Glutamatergic neuron (in vitro differentiated cells): ENCODE measurements around the gene MED14. TPM values are rescaled to one million over a fixed set of nuclear protein-coding genes. Genes with fewer than 3 reads are reported as not detected.

ENCODE experiments used
- DNase-seq: peaks from one replicate; pipeline ENCODE4 v3.0.0; 2022
- H3K27ac Mint-ChIP-seq: one replicate; pipeline ENCODE4 v1.8.0; 2020; ENCODE audit warnings: mild to moderate bottlenecking, mixed read lengths, inconsistent platforms; ENCODE audit not compliant: unreplicated experiment
- H3K27me3 Mint-ChIP-seq: one replicate; pipeline ENCODE4 v1.8.0; 2020; ENCODE audit warnings: mild to moderate bottlenecking, moderate library complexity, mixed read lengths, inconsistent platforms; ENCODE audit not compliant: unreplicated experiment
- H3K36me3 Mint-ChIP-seq: one replicate; pipeline ENCODE4 v1.8.0; 2020; ENCODE audit warnings: mild to moderate bottlenecking, mixed read lengths, inconsistent platforms; ENCODE audit not compliant: unreplicated experiment
- H3K4me1 Mint-ChIP-seq: one replicate; pipeline ENCODE4 v1.8.0; 2020; ENCODE audit warnings: mild to moderate bottlenecking, low read depth, mixed read lengths, inconsistent platforms; ENCODE audit not compliant: unreplicated experiment
- H3K4me3 Mint-ChIP-seq: one replicate; pipeline ENCODE4 v1.8.0; 2020; ENCODE audit warnings: mild to moderate bottlenecking, mixed read lengths, inconsistent platforms; ENCODE audit not compliant: unreplicated experiment
- H3K9me3 Mint-ChIP-seq: one replicate; pipeline ENCODE4 v1.8.0; 2020; ENCODE audit warnings: mild to moderate bottlenecking, moderate library complexity, mixed read lengths, inconsistent platforms; ENCODE audit not compliant: unreplicated experiment
- CTCF ChIP-seq: fragments of 200-600 bp; sonication (generic); IDR thresholded peaks from one replicate; pipeline ENCODE4 v1.5.0; 2021; ENCODE audit not compliant: partially characterized antibody, unreplicated experiment
- total RNA-seq: library from RNA; stranded (reverse); fragmentation: NEBNext Ultra II Directional; extraction: Animal tissue kit (Norgen Biotek cat#: 25700); gene quantifications from one replicate; pipeline ENCODE4 v1.2.1, GENCODE V29; 2021; ENCODE audit not compliant: unreplicated experiment

MED14 gene
- total RNA-seq, 1 donor from 2014 or later = 59.8 TPM

GRCh38 chrX:40709395-40709794 is 25.9 kb downstream of the MED14 start:
- Mint-ChIP-seq H3K27me3 (no peaks in the 10 kb centered on the region), H3K4me3 (no peak overlapping the region), H3K27ac (no peak overlapping the region), H3K4me1 (no peaks in the 10 kb centered on the region), H3K36me3 (no peaks in the 10 kb centered on the region), H3K9me3 (no peaks in the 10 kb centered on the region)
- no peak for TF ChIP-seq CTCF
- no peak for DNase-seq

GRCh38 chrX:40705658-40706312 is 29.6 kb downstream of the MED14 start:
- no peak for DNase-seq
- no peak overlapping the region for H3K27ac Mint-ChIP-seq
- no peaks in the 10 kb centered on the region for H3K36me3 Mint-ChIP-seq
- no peak for TF ChIP-seq CTCF
- H3K9me3 Mint-ChIP-seq = no peaks in the 10 kb centered on the region
- no peaks in the 10 kb centered on the region for H3K27me3 Mint-ChIP-seq
- H3K4me3 Mint-ChIP-seq = no peak overlapping the region
- no peaks in the 10 kb centered on the region for H3K4me1 Mint-ChIP-seq

- no peak for DNase-seq
- Mint-ChIP-seq H3K4me1 (no peaks in the 10 kb centered on the region), H3K9me3 (no peaks in the 10 kb centered on the region), H3K27me3 (no peaks in the 10 kb centered on the region), H3K4me3 (no peak overlapping the region), H3K27ac (no peak overlapping the region), H3K36me3 (no peaks in the 10 kb centered on the region)
- no peak for TF ChIP-seq CTCF
Measured at GRCh38 chrX:40700640-40701342, 34.6 kb downstream of the MED14 start.

GRCh38 chrX:40698851-40699250 is 36.5 kb downstream of the MED14 start:
- Mint-ChIP-seq H3K9me3 (no peaks in the 10 kb centered on the region), H3K4me1 (no peaks in the 10 kb centered on the region), H3K27ac (no peak overlapping the region), H3K27me3 (no peaks in the 10 kb centered on the region), H3K4me3 (no peak overlapping the region), H3K36me3 (no peaks in the 10 kb centered on the region)
- no peak for TF ChIP-seq CTCF
- no peak for DNase-seq

GRCh38 chrX:40694802-40695201 is 40.5 kb downstream of the MED14 start:
- no peaks in the 10 kb centered on the region for H3K9me3 Mint-ChIP-seq
- peak overlapping the region; percentile 48 for H3K27ac Mint-ChIP-seq
- DNase-seq = no peak
- no peaks in the 10 kb centered on the region for H3K4me1 Mint-ChIP-seq
- H3K4me3 Mint-ChIP-seq = no peak overlapping the region
- no peaks in the 10 kb centered on the region for H3K27me3 Mint-ChIP-seq
- no peak for TF ChIP-seq CTCF
- no peaks in the 10 kb centered on the region for H3K36me3 Mint-ChIP-seq
